ENCODE measurements around the gene WDR7. TPM values are rescaled to one million over a fixed set of nuclear protein-coding genes. Genes with fewer than 3 reads are reported as not detected.

Gene WDR7
- total RNA-seq, 2 experiments from 2014 or later = 41.5 to 44.3 TPM

- H3K27me3 Mint-ChIP-seq = no peaks in the 10 kb centered on the region
- CTCF ChIA-PET = interaction anchor here (1.4 kb wide), 1 partner anchor 9 kb away, joined by 4 read pairs; no protein-coding TSS in a partner anchor
Observed at GRCh38 chr18:56661360-56662062, 10.4 kb downstream of the WDR7 start.

GRCh38 chr18:56662063-56662408 is 10.9 kb downstream of the WDR7 start:
- no peak for DNase-seq
- H3K27me3 Mint-ChIP-seq = no peaks in the 10 kb centered on the region
- no peaks in the 10 kb centered on the region for H3K9me3 Mint-ChIP-seq
- CTCF ChIA-PET = interaction anchor here (1.4 kb wide), 1 partner anchor 9 kb away, joined by 4 read pairs; no protein-coding TSS in a partner anchor
- POLR2A ChIA-PET = interaction anchor here (0.5 kb wide), 1 partner anchor 847 kb away, joined by 4 read pairs; no protein-coding TSS in a partner anchor
- H3K4me1 Mint-ChIP-seq = peaks cover 13% of the 10 kb centered on the region
- no peak overlapping the region for H3K27ac Mint-ChIP-seq
- peaks cover 17% of the 10 kb centered on the region for H3K36me3 Mint-ChIP-seq (ENCODE audit: low read depth)
- no peak overlapping the region for H3K4me3 Mint-ChIP-seq

More at GRCh38 chr18:56661360-56662062, 10.4 kb downstream of the WDR7 start:
- peaks cover 18% of the 10 kb centered on the region for H3K36me3 Mint-ChIP-seq (ENCODE audit: low read depth)
- H3K27ac Mint-ChIP-seq = no peak overlapping the region
- H3K4me1 Mint-ChIP-seq = peaks cover 12% of the 10 kb centered on the region
- no peak overlapping the region for H3K4me3 Mint-ChIP-seq
- POLR2A ChIA-PET = interaction anchor here (0.5 kb wide), 1 partner anchor 848 kb away, joined by 4 read pairs; no protein-coding TSS in a partner anchor
- DNase-seq = no peak
- H3K9me3 Mint-ChIP-seq = no peaks in the 10 kb centered on the region

- Mint-ChIP-seq H3K4me1 (peaks cover 15% of the 10 kb centered on the region), H3K4me3 (no peak overlapping the region), H3K27ac (no peak overlapping the region), H3K9me3 (no peaks in the 10 kb centered on the region), H3K36me3 (ENCODE audit: low read depth) (peaks cover 19% of the 10 kb centered on the region), H3K27me3 (no peaks in the 10 kb centered on the region)
- ChIA-PET CTCF (interaction anchor here (1.4 kb wide), 1 partner anchor 10 kb away, joined by 4 read pairs; no protein-coding TSS in a partner anchor), POLR2A (interaction anchor here (0.5 kb wide), 1 partner anchor 847 kb away, joined by 4 read pairs; no protein-coding TSS in a partner anchor)
- no peak for DNase-seq
Observed at GRCh38 chr18:56662502-56662901, 11.3 kb downstream of the WDR7 start.

GRCh38 chr18:56662902-56663301 is 11.7 kb downstream of the WDR7 start:
- H3K27ac Mint-ChIP-seq = no peak overlapping the region
- H3K36me3 Mint-ChIP-seq (ENCODE audit: low read depth) = peaks cover 19% of the 10 kb centered on the region
- H3K9me3 Mint-ChIP-seq = no peaks in the 10 kb centered on the region
- peaks cover 15% of the 10 kb centered on the region for H3K4me1 Mint-ChIP-seq
- ChIA-PET POLR2A (no interaction called here), CTCF (interaction anchor here (0.5 kb wide), 1 partner anchor 122 kb away, joined by 3 read pairs; no protein-coding TSS in a partner anchor)
- H3K27me3 Mint-ChIP-seq = no peaks in the 10 kb centered on the region
- H3K4me3 Mint-ChIP-seq = no peak overlapping the region
- no peak for DNase-seq

GRCh38 chr18:56672391-56672790 is 21.2 kb downstream of the WDR7 start:
- DNase-seq = no peak
- peaks cover 9% of the 10 kb centered on the region for H3K36me3 Mint-ChIP-seq (ENCODE audit: low read depth)
- POLR2A ChIA-PET = no interaction called here
- no peaks in the 10 kb centered on the region for H3K27me3 Mint-ChIP-seq
- H3K4me3 Mint-ChIP-seq = no peak overlapping the region
- no peaks in the 10 kb centered on the region for H3K9me3 Mint-ChIP-seq
- H3K4me1 Mint-ChIP-seq = peaks cover 15% of the 10 kb centered on the region
- CTCF ChIA-PET = no interaction called here
- no peak overlapping the region for H3K27ac Mint-ChIP-seq

- H3K4me3 Mint-ChIP-seq = no peak overlapping the region
- peaks cover 14% of the 10 kb centered on the region for H3K36me3 Mint-ChIP-seq (ENCODE audit: low read depth)
- POLR2A ChIA-PET = no interaction called here
- no peak overlapping the region for H3K27ac Mint-ChIP-seq
- CTCF ChIA-PET = no interaction called here
- H3K9me3 Mint-ChIP-seq = no peaks in the 10 kb centered on the region
- H3K4me1 Mint-ChIP-seq = peaks cover 15% of the 10 kb centered on the region
- no peak for DNase-seq
- H3K27me3 Mint-ChIP-seq = no peaks in the 10 kb centered on the region
Observed at GRCh38 chr18:56672981-56673380, 21.8 kb downstream of the WDR7 start.

GRCh38 chr18:56676639-56677038 is 25.5 kb downstream of the WDR7 start:
- Mint-ChIP-seq H3K9me3 (no peaks in the 10 kb centered on the region), H3K4me3 (no peak overlapping the region), H3K4me1 (peaks cover 2% of the 10 kb centered on the region), H3K27me3 (no peaks in the 10 kb centered on the region), H3K36me3 (ENCODE audit: low read depth) (peaks cover 17% of the 10 kb centered on the region), H3K27ac (no peak overlapping the region)
- POLR2A ChIA-PET = no interaction called here
- no peak for DNase-seq
- CTCF ChIA-PET = no interaction called here

GRCh38 chr18:56678836-56679565 is 27.8 kb downstream of the WDR7 start:
- Mint-ChIP-seq H3K4me3 (no peak overlapping the region), H3K9me3 (no peaks in the 10 kb centered on the region), H3K27ac (no peak overlapping the region), H3K27me3 (no peaks in the 10 kb centered on the region), H3K36me3 (ENCODE audit: low read depth) (peaks cover 20% of the 10 kb centered on the region), H3K4me1 (no peaks in the 10 kb centered on the region)
- ChIA-PET CTCF (no interaction called here), POLR2A (no interaction called here)
- no peak for DNase-seq

GRCh38 chr18:56684277-56684676 is 33.1 kb downstream of the WDR7 start:
- no peak for DNase-seq
- ChIA-PET POLR2A (no interaction called here), CTCF (interaction anchor here (0.6 kb wide), 1 partner anchor 14 kb away, joined by 3 read pairs; no protein-coding TSS in a partner anchor)
- H3K36me3 Mint-ChIP-seq (ENCODE audit: low read depth) = peaks cover 10% of the 10 kb centered on the region
- no peak overlapping the region for H3K4me3 Mint-ChIP-seq
- H3K27me3 Mint-ChIP-seq = no peaks in the 10 kb centered on the region
- H3K9me3 Mint-ChIP-seq = no peaks in the 10 kb centered on the region
- no peak overlapping the region for H3K27ac Mint-ChIP-seq
- H3K4me1 Mint-ChIP-seq = no peaks in the 10 kb centered on the region

GRCh38 chr18:56691530-56691929 is 40.4 kb downstream of the WDR7 start:
- DNase-seq = no peak
- H3K27ac Mint-ChIP-seq = no peak overlapping the region
- no peaks in the 10 kb centered on the region for H3K9me3 Mint-ChIP-seq
- no peaks in the 10 kb centered on the region for H3K27me3 Mint-ChIP-seq
- ChIA-PET POLR2A (no interaction called here), CTCF (no interaction called here)
- no peaks in the 10 kb centered on the region for H3K4me1 Mint-ChIP-seq
- H3K36me3 Mint-ChIP-seq (ENCODE audit: low read depth) = no peaks in the 10 kb centered on the region
- no peak overlapping the region for H3K4me3 Mint-ChIP-seq

- Mint-ChIP-seq H3K9me3 (no peaks in the 10 kb centered on the region), H3K36me3 (ENCODE audit: low read depth) (peaks cover 4% of the 10 kb centered on the region), H3K27me3 (no peaks in the 10 kb centered on the region), H3K4me3 (no peak overlapping the region), H3K27ac (no peak overlapping the region), H3K4me1 (no peaks in the 10 kb centered on the region)
- POLR2A ChIA-PET = no interaction called here
- no peak for DNase-seq
- CTCF ChIA-PET = no interaction called here
Observed at GRCh38 chr18:56696966-56697365, 45.8 kb downstream of the WDR7 start.

- ChIA-PET CTCF (interaction anchor here (1.2 to 1.5 kb wide), 2 partner anchors 9 to 64 kb away, joined by 3 to 5 read pairs; no protein-coding TSS in a partner anchor), POLR2A (interaction anchor here (0.6 kb wide), 1 partner anchor 89 kb away, joined by 3 read pairs; no protein-coding TSS in a partner anchor)
- no peak overlapping the region for H3K4me3 Mint-ChIP-seq
- peaks cover 2% of the 10 kb centered on the region for H3K4me1 Mint-ChIP-seq
- H3K9me3 Mint-ChIP-seq = no peaks in the 10 kb centered on the region
- peak; percentile 37 for DNase-seq
- peaks cover 15% of the 10 kb centered on the region for H3K36me3 Mint-ChIP-seq (ENCODE audit: low read depth)
- no peak overlapping the region for H3K27ac Mint-ChIP-seq
- no peaks in the 10 kb centered on the region for H3K27me3 Mint-ChIP-seq
Observed at GRCh38 chr18:56702946-56703345, 51.8 kb downstream of the WDR7 start.

- no peak overlapping the region for H3K27ac Mint-ChIP-seq
- no peaks in the 10 kb centered on the region for H3K9me3 Mint-ChIP-seq
- no peaks in the 10 kb centered on the region for H3K27me3 Mint-ChIP-seq
- ChIA-PET CTCF (interaction anchor here (0.6 to 1.2 kb wide), 2 partner anchors 15 to 1121 kb away, joined by 3 to 4 read pairs; no protein-coding TSS in a partner anchor), POLR2A (interaction anchor here (0.6 kb wide), 1 partner anchor 9 kb away, joined by 3 read pairs; no protein-coding TSS in a partner anchor)
- peak; percentile 67 for DNase-seq
- H3K4me3 Mint-ChIP-seq = no peak overlapping the region
- peaks cover 6% of the 10 kb centered on the region for H3K4me1 Mint-ChIP-seq
- peaks cover 14% of the 10 kb centered on the region for H3K36me3 Mint-ChIP-seq (ENCODE audit: low read depth)
Observed at GRCh38 chr18:56709463-56709862, 58.3 kb downstream of the WDR7 start.
